PC-3 (cell line): Measurements from ENCODE around the gene C10orf143. TPM values are rescaled to one million over a fixed set of nuclear protein-coding genes. Genes with fewer than 3 reads are reported as not detected.

Experiments
- ATAC-seq: fragments of 200-7000 bp; cut with Tn5 transposase; 2 replicates; pipeline ENCODE4 v1.9.1; 2020; ENCODE audit warnings: mild to moderate bottlenecking, moderate library complexity
- BruUV-seq: library from RNA; stranded (reverse); fragments of 400-500 nt; replicated peaks from 2 replicates; lab custom pipeline; 2021; lab: Mats Ljungman, UMichigan
- CTCF ChIA-PET: fragments of 300-600 bp; sonication (Branson Sonifier 250); formaldehyde crosslinking; loops from one replicate; lab custom pipeline; 2022; ENCODE audit warnings: antibody characterized with exemption; lab: Charles Lee
- POLR2A ChIA-PET: fragments of 300-600 bp; sonication (Branson Sonifier 250); formaldehyde crosslinking; loops from one replicate; lab custom pipeline; 2022; ENCODE audit warnings: antibody characterized with exemption; ENCODE audit not compliant: unreplicated experiment; lab: Charles Lee
- DNase-seq: peaks from one replicate; pipeline ENCODE4 v3.0.0-alpha.2; 2015
- H2AFZ ChIP-seq: fragments of 300-600 bp; sonication (generic); 2 replicates; pipeline ENCODE4 v1.6.0; 2016; ENCODE audit warnings: antibody characterized with exemption, low read length
- H3F3A ChIP-seq: fragments of 300-600 bp; sonication (generic); one replicate; pipeline ENCODE4 v1.6.0; 2017; ENCODE audit warnings: antibody characterized with exemption, low read length, control low read depth, mild to moderate bottlenecking; ENCODE audit not compliant: unreplicated experiment
- H3K27ac ChIP-seq: fragments of 300-600 bp; sonication (generic); 2 replicates; pipeline ENCODE4 v1.5.1; 2016; ENCODE audit warnings: mild to moderate bottlenecking, low read length
- H3K27me3 ChIP-seq: fragments of 300-600 bp; sonication (generic); 2 replicates; pipeline ENCODE4 v1.6.1; 2016; ENCODE audit warnings: low read length, mixed read lengths
- H3K36me3 ChIP-seq: fragments of 300-600 bp; sonication (generic); 2 replicates; pipeline ENCODE4 v1.6.1; 2016; ENCODE audit warnings: low read depth, mixed run types, low read length, mixed read lengths
- H3K4me1 ChIP-seq: fragments of 300-600 bp; sonication (generic); 2 replicates; pipeline ENCODE4 v1.5.1; 2016; ENCODE audit warnings: low read length; ENCODE audit not compliant: insufficient read depth
- H3K4me2 ChIP-seq: fragments of 300-600 bp; sonication (generic); 2 replicates; pipeline ENCODE4 v1.6.0; 2016; ENCODE audit warnings: low read length
- H3K4me3 ChIP-seq: fragments of 300-600 bp; sonication (generic); 2 replicates; pipeline ENCODE4 v1.5.1; 2016; ENCODE audit warnings: mild to moderate bottlenecking, low read length, mixed read lengths
- H3K79me2 ChIP-seq: fragments of 300-600 bp; sonication (generic); 2 replicates; pipeline ENCODE4 v1.6.1; 2017; ENCODE audit warnings: low read length, mixed read lengths
- H3K9ac ChIP-seq: fragments of 300-600 bp; sonication (generic); 2 replicates; pipeline ENCODE4 v1.6.0; 2016; ENCODE audit warnings: mild to moderate bottlenecking, low read length
- H3K9me2 ChIP-seq: fragments of 300-600 bp; sonication (generic); replicated peaks from 2 replicates; pipeline ENCODE4 v1.6.1; 2016; ENCODE audit warnings: mixed run types, low read length, mixed read lengths
- H3K9me3 ChIP-seq: fragments of 300-600 bp; sonication (generic); 2 replicates; pipeline ENCODE4 v1.6.1; 2016; ENCODE audit warnings: low read length, mixed read lengths
- H4K20me1 ChIP-seq: fragments of 300-600 bp; sonication (generic); 2 replicates; pipeline ENCODE4 v1.6.1; 2016; ENCODE audit warnings: low read length, mixed read lengths
- CTCF ChIP-seq: fragments of 300-600 bp; sonication (generic); conservative IDR thresholded peaks from 2 replicates; pipeline ENCODE4 v1.5.1; 2017; ENCODE audit warnings: antibody characterized with exemption, low read depth, mild to moderate bottlenecking, low read length
- EZH2 ChIP-seq: fragments of 300-600 bp; sonication (generic); IDR thresholded peaks from one replicate; pipeline ENCODE4 v1.6.1; 2017; ENCODE audit warnings: antibody characterized with exemption, mild to moderate bottlenecking, low read length; ENCODE audit not compliant: unreplicated experiment
- EZH2phosphoT487 ChIP-seq: fragments of 300-600 bp; sonication (generic); IDR thresholded peaks from 2 replicates; pipeline ENCODE4 v1.6.1; 2018; ENCODE audit warnings: mild to moderate bottlenecking, antibody characterized with exemption, low read length, borderline replicate concordance
- intact Hi-C: fragments of 100-400 bp; cut with micrococcal nuclease; formaldehyde crosslinking; loops from 2 replicates; pipeline ENCODE4 v1.9.0; 2023
- total RNA-seq: library from RNA; depleted of rRNA; stranded (reverse); fragments of >200 nt; gene quantifications from 2 replicates; pipeline ENCODE4 v1.2.3, GENCODE V29; 2014

The C10orf143 gene
- total RNA-seq, 1 experiment from 2014 or later, result not detected

- no peaks in the 10 kb centered on the region for H3K36me3 ChIP-seq
- H2AFZ ChIP-seq, result no peak overlapping the region
- no TSS peak for BruUV-seq
- no peaks in the 10 kb centered on the region for H3K9me2 ChIP-seq
- ChIA-PET POLR2A (no interaction called here), CTCF (no interaction called here)
- no peaks in the 10 kb centered on the region for H3K79me2 ChIP-seq
- H3K4me2 ChIP-seq, result no peak overlapping the region
- no peak overlapping the region for H3K27ac ChIP-seq
- no peak overlapping the region for H3K9ac ChIP-seq
- intact Hi-C loops, result no loop called here
- no peaks in the 10 kb centered on the region for H3K4me1 ChIP-seq
- H4K20me1 ChIP-seq, result no peaks in the 10 kb centered on the region
- no peak for ATAC-seq
- no peaks in the 10 kb centered on the region for H3F3A ChIP-seq
- no peak for TF ChIP-seq CTCF
- no peaks in the 10 kb centered on the region for H3K9me3 ChIP-seq
- H3K27me3 ChIP-seq, result no peaks in the 10 kb centered on the region
- DNase-seq, result no peak
- no peak overlapping the region for H3K4me3 ChIP-seq
Measured at GRCh38 chr10:130072247-130072646, 38.4 kb downstream of the C10orf143 start.

- Histone ChIP-seq H4K20me1 (no peaks in the 10 kb centered on the region), H3K9me3 (no peaks in the 10 kb centered on the region), H3K79me2 (no peaks in the 10 kb centered on the region), H3K4me3 (no peak overlapping the region), H2AFZ (no peak overlapping the region), H3K27me3 (no peaks in the 10 kb centered on the region), H3K27ac (no peak overlapping the region), H3K9me2 (no peaks in the 10 kb centered on the region), H3K9ac (no peak overlapping the region), H3K36me3 (no peaks in the 10 kb centered on the region), H3K4me1 (no peaks in the 10 kb centered on the region), H3F3A (no peaks in the 10 kb centered on the region), H3K4me2 (no peak overlapping the region)
- intact Hi-C loops, result no loop called here
- BruUV-seq, result no TSS peak
- ATAC-seq, result no peak
- CTCF ChIA-PET, result no interaction called here
- DNase-seq, result no peak
- POLR2A ChIA-PET, result no interaction called here
- TF ChIP-seq EZH2 (no peak), EZH2phosphoT487 (no peak)
Measured at GRCh38 chr10:130067893-130068292, 42.7 kb downstream of the C10orf143 start.

GRCh38 chr10:130066743-130067142, 43.9 kb downstream of the C10orf143 start:
- TF ChIP-seq EZH2phosphoT487 (no peak), EZH2 (no peak), CTCF (no peak)
- Histone ChIP-seq H3K27ac (no peak overlapping the region), H3K9me2 (no peaks in the 10 kb centered on the region), H3K9ac (no peak overlapping the region), H3K9me3 (no peaks in the 10 kb centered on the region), H3K36me3 (no peaks in the 10 kb centered on the region), H3K4me3 (no peak overlapping the region), H3K4me2 (no peak overlapping the region), H3K79me2 (no peaks in the 10 kb centered on the region), H3K4me1 (no peaks in the 10 kb centered on the region), H3F3A (no peaks in the 10 kb centered on the region), H4K20me1 (no peaks in the 10 kb centered on the region), H3K27me3 (no peaks in the 10 kb centered on the region), H2AFZ (no peak overlapping the region)
- POLR2A ChIA-PET, result no interaction called here
- no peak for DNase-seq
- no peak for ATAC-seq
- no TSS peak for BruUV-seq
- CTCF ChIA-PET, result no interaction called here
- intact Hi-C loops, result no loop called here
